Measurements from ENCODE around the gene SYT7.
A peak's percentile ranks its signal among the peaks of the same experiment; 100 is the strongest.

The SYT7 gene

DNA sequence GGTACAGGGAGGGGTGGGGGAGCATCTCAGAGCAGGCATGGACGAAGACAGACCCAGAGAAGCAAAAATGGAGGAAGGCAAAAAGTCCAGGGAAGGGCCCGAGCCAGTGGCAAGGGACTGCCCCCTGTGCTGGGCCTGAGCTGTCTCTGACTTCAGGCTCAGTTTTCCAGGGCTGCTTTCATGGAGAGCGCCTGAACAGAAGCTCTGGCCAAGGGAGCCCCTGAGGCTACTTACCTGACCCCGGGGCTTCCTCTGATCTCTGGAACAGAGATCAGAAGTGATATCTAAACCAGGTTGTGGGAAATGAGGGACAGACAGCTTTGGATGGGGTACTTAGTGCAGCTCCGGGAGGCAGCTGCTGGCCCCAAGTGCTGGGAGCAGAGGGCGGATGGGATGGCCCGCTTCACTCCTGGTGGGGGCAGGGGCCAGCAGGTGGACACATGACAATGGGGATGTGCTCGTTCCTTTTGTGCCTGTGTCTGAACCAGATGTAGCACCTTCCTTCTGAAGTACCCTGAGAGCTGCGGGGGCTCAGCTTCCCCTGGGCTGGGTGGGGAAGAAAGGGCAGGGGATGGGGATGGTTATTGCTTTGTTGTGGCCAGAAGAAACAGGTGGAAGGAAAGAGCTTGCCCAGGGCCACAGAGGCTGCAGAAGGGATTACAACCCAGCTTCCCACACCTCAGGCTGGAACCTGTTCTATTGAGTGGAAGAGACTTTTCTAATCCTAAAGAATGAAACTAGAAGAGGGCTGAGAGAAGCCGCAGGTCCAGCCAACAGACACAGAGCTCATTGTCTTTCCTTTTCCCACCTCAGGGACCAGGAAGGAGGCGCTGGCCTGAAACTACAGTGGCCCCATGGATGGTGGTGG, 66.6 kb downstream of the SYT7 start:
- no peak for DNase-seq (ENCODE audit: low read depth)

DNA sequence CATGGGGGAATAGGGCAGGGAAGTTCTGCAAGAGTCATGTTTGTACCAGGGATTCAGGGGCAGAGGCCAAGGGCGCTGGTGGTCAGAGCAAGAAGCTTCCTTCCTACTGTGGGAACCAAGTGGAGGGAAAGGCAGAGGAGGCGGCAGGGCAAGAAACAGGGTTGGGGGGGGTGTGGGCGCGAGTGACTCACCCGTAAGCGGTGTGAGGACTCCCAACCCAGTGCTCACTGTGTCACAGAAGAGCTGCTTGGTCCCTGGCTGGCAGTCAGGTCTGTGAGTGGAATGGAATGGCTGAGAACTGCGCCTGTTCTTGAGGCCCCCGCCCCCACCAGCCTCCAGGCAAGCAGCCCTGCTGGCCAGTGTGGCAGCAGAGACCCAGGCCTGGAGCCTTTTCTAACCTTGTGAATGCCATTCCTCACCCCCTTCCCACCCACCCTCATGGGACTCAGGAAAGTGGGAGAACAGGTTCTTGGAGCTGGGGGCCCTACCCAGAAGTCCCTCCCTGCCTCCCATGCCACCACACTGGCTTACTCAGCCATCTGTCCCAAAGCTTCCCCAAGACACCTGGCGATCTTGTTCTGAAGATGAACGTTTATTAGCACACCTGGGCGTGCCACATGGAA, 67.6 kb downstream of the SYT7 start:
- no peak for DNase-seq (ENCODE audit: low read depth)

- no peak for DNase-seq (ENCODE audit: low read depth)
Measured at GRCh38 chr11:61512435-61512834, 68.4 kb downstream of the SYT7 start.

DNA sequence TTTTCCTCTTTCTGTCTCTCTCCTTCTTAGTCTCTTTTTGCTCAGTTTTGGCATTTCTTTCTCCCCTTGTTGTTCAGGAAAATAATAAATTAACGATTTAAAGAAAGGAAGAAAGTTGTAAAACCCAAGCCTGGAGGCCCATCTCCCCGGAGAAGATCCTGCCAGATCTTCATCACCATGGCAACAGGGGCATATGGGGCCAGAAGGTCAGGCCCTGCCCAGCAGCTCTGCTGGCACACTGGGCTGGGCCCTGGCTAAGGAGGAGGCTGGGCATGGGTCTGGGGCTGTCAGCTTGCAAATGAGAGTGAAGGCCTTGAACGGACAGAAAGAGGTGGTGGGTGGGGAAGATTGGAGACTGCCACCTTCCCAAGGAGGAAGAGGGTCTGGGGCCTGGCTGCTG, 69.5 kb downstream of the SYT7 start:
- DNase-seq (ENCODE audit: low read depth): no peak

DNA sequence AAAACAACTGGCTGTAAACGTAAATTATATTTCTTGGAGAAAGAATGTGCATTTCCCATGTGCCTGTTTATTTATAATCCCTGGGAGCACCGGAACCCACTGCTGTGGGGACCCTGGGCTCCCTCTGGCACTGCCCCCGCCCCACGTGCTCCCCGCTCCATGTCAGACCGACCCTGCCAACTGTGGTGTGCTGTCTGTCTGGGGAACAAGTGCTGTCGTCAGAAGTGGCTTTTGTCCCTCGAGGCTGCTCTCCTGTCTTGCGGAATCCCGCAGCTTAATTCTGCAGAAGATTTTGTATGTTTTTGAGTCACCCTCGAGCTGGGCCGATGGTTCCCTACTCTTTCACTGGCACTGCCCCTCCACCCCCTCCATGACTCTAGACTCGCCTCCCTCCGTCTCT, 69.9 kb downstream of the SYT7 start:
- no peak for DNase-seq (ENCODE audit: low read depth)

DNA sequence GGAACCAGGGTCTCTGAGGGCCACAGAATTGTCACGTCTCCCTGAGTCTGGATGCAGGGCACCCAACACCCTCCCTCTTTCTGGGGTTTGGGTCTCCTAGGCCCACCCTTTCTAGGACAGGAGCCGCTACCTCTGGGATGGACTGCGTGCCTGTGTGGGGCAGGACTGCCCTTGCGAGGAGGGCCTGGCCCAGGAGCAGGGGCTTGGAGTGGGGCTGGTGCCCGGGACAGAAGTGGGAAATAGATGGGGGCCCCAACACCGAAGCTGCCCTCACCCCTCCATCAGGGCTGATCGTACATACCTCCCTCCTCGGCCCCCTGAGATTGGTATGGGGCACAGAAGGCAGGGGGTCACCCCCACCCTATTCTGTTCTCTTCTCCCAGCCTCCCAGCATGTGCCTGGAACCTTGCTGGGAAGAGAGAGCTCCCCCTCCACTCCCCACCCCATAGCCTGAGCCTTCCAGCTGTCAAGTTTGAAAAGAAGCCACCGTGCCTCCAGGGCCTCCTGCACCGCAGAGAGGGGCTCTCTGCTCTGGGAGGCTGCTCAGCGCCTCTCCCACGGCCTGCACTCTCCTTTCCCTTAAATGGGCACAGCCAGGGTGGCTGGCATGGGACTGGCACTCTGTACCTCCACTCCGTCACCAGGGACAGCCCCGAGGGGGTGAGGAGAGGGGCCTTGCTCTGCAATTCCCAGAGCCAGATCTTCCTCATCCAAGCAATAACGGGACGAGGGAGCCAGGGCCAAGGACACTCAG, 70.5 kb downstream of the SYT7 start:
- DNase-seq (ENCODE audit: low read depth): no peak

DNA sequence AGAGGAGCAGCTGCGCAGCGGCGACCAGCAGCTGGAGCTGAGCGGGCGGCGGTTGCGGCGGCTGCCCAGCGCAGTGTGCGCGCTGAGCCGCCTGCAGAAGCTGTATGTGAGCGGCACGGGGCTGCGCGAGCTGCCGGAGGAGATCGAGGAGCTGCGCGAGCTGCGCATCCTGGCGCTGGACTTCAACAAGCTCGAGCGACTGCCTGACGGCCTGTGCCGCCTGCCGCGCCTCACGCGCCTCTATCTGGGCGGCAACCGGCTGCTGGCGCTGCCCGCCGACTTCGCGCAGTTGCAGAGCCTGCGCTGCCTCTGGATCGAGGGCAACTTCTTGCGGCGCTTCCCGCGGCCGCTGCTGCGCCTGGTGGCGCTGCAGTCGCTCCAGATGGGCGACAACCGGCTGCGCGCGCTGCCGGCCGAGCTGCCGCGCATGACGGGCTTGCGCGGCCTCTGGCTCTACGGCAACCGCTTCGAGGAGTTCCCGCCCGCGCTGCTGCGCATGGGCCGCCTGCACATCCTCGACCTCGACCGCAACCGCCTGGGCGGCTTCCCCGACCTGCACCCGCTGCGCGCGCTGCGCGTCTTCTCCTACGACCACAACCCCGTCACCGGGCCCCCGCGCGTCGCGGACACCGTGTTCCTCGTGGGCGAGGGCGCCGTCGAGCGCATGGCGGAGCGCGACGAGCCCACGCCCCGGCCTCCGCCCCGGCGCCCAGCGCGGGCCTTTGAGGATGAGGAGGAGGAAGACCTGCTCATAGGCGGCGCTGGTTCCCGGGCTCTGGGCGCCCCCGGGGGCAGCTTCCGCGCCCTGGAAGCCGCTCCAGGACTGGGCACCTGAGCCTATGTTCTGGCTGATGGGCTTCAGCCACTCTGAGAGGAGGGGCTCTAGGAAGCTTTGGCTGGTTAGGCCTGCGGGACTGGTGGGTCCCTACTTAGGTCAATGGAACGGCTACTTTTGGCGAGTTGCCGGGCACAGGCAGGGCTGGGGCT, 71.5 kb downstream of the SYT7 start:
- DNase-seq (ENCODE audit: low read depth): peak; percentile 22

- no peak for DNase-seq (ENCODE audit: low read depth)
Measured at GRCh38 chr11:61507962-61508861, 72.7 kb downstream of the SYT7 start, which contains the start of gene LRRC10B. Gene LRRC10B, plus strand, starts transcription at chr11:61508749. Its CDS starts 250 bp downstream, at chr11:61508999.

GRCh38 chr11:61507012-61507768, 73.7 kb downstream of the SYT7 start:
- DNase-seq (ENCODE audit: low read depth): no peak

- DNase-seq (ENCODE audit: low read depth): no peak
Measured at GRCh38 chr11:61505640-61506155, 75.2 kb downstream of the SYT7 start.

GRCh38 chr11:61505106-61505505, 75.8 kb downstream of the SYT7 start:
- DNase-seq (ENCODE audit: low read depth): no peak

- no peak for DNase-seq (ENCODE audit: low read depth)
Measured at GRCh38 chr11:61503135-61503770, 77.6 kb downstream of the SYT7 start.

DNA sequence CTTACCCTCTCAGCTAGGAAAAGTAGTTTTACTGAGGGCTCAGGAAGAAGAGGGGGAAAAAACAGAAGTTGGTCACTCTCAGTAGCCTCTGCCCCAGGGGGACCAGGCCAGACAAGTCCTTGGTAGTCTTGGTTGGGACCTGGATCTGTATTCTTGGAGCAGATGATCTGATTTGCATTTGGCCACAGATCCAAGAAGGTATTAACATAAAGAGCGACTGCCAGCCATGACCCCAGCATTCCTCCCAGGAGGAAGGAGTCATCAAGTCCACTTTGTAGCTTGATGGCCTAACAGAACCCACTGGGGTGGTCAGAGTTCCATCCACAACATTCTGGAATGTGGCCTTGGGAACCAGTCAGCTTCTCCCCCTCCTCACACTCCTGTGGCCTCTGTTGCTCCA, 78.4 kb downstream of the SYT7 start:
- no peak for DNase-seq (ENCODE audit: low read depth)

DNA sequence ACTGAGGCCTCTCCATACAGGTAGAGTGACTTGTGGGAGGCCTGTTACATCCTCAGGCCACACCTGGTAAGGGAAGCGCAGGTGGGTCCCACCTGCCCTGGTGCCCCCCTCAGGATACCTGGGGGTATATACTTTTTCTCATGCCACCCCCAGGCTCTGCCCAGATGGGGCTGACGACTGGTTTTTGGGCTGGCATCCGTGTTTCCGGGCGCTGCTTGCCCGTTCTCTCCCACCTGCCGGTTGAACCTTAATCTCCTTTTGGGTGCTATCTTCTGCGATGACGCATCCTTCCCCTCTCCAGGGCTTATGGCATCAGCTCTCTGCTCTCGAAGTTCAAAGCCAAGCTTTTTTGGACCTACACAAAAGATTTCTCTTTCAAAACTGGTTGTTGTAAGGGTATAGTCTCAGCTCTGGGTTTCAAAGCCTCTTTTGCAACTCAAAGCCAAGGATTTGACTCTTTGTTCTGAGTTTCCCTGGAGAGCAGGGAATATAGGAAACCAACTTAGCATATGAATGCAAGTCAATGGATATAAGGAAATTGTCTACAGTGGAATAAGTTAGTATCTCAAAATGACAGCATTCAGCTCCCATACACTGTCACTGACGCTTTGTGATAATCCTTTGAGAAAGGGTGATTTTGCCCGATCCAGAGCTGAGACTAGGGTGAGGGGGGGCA, 80.9 kb downstream of the SYT7 start:
- DNase-seq (ENCODE audit: low read depth): no peak

GRCh38 chr11:61498767-61499341, 82.0 kb downstream of the SYT7 start:
- no peak for DNase-seq (ENCODE audit: low read depth)

- DNase-seq (ENCODE audit: low read depth): no peak
Measured at GRCh38 chr11:61497876-61498275, 83.0 kb downstream of the SYT7 start.

DNA sequence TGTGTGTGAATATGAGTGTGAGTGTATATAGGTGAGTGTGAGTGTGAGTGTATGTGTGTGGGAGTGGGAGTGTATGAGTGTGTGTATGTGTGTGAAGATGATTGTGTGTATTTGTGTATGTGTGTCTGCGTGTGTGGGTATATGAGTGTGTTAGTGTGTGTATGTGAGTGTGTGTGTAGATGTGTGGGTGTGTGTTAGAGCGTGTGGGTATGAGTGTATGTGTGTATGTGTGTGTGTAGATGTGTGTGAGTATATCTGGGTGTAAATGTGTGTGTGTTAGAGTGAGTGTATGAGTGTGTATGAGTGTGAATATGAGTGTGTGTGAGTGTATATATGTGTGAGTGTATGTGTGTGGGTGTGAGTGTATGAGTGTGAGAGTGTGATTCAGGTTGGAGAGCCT, 83.4 kb downstream of the SYT7 start:
- DNase-seq (ENCODE audit: low read depth): no peak

All from stimulated activated CD8-positive, alpha-beta memory T cell treated with anti-CD3 and anti-CD28 coated beads, Interleukin-12 subunit alpha, Interleukin-12 subunit beta, amount 100 ng/mL, for 4 hours (primary cell).